Measurements from ENCODE around the gene C11orf42.
"Not testable (repeated sequence)": the region's sequence is repeated elsewhere in the genome, so short reads cannot be mapped to it uniquely, and the experiment has no call there.

C11orf42 gene

DNA sequence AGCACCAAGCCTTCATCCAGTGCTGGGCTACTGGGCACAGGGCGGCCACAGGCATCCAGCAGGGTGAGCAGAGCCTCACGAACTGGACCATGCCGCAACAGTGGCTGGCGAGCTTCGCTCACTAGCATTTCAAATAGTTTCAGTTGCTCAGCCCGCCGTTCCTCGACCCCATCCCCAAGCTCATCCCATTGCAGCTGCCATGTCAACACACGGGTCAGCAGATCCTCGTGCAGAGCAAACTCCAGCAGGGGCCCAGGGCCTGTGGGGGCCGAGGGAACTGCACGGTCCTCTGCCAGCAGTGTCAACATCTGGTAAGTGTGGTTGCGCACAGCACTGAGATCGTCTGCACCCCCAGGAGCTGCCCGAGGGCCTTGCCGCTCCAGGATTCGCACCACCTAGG is 18.5 kb downstream of the C11orf42 start:
- no peak for DNase-seq (ENCODE audit: low spot score)

DNA sequence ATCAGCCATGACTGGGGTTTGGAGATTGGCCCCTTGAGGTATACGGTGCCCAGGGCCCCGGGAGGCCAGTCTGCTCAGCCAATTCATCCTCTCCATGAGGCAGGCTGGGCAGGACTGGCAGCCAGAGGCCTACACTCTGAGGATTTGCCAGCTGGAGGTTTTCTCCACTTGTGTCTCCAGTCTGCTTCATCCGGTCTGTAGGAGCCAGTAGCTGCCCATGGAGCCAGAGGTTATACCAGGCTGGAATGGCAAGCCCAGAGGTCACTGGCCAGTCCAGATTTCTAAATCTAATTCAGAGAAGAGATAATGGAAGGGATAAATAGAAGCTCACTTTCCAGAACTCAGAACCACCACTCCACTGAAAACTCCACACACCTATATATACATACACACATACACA is 19.1 kb downstream of the C11orf42 start:
- DNase-seq (ENCODE audit: low spot score) = no peak

DNA sequence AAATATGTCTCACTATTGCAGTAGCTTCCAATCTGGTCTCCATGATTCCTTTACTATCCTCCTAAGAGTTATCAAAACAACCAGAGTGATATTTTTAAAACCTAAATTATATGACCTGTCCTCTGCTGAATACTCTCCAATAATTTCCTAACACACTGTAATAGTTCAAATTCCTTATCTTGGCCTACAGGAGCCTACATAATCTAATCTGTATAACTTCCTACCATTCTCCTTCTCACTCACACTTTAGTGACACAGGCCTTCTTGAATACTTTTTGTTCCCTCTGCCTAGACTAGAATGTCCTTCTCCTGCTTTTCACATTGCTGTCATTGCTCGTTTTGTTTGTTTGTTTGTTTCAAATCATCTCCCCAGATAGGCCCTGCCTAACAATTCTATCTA is 19.7 kb downstream of the C11orf42 start:
- DNase-seq (ENCODE audit: low spot score) = no peak

DNA sequence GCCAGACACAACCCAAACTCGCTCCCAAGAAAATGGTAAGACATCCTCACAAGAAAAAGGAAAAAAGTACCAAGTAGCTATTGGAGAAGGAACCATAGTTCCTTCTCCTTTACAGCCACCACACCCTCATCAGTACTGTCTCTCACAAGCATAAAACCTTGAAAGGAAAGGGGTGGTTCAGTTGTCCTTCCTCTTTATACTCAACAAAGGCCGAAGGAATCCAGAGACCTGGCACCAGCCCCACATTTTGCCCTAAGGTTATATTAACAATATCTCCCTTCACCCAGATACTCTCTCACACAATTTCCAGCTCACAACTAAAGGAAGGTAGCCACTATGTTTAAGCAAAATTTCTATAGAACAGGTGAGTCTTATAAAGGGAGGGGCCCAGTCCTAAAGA is 20.5 kb downstream of the C11orf42 start:
- no peak for DNase-seq (ENCODE audit: low spot score)

DNA sequence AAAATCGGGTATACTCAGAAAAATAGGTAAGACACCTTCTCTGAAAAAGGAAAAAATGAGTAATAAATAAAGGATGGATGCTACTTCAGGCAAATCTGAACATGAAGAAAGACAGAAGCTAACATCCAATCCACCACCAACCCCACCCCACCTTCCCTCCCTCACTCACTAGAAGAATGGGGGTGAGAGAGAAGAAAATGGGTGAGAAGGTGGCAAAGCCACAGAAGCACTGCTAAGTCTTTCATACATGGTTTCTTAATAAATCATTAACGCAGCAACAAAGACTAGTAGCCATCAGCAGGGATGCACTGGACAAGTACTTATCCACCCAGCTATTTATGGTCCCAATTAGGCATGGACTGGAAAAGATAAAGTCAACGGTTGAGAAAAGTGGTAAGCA is 23.2 kb downstream of the C11orf42 start:
- no peak for DNase-seq (ENCODE audit: low spot score)

DNA sequence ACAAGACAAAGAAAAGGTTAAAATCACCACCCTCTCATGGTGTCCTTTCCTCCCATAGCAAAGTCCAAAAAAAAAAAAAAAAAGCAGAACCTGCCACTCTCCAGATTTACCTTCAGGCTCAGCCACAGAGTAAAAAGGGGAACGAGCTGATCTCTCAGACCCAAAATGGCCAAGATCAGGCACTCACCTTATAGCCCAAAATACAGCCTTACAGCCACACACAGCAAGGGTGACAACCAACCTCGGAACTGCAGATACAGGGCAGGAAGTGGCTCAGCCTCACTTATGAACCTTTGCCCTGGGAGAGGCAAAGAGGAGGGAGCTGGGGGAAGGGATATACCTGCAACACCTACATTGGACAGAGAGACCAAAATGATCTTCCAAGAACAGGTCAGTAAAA is 24.6 kb downstream of the C11orf42 start:
- no peak for DNase-seq (ENCODE audit: low spot score)

DNA sequence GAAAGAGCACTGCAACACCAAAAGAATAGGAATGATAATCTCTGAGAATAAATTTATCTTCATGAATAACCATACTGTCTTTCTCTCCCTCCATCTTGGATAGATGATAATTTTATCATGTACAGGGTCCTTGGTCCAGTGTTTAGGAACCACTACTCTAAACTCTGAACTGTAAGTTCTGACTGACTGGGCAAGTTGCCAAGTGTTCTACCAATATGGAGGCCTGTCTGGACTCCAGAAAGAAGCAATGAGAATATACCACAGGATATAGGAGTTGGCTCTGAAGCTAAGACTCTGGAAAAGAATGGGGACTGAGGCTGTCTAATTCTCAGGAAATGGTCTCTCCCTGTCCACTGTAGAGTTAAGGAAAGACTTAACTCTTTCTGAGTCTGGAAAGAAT is 27.5 kb downstream of the C11orf42 start:
- DNase-seq (ENCODE audit: low spot score) = no peak

DNA sequence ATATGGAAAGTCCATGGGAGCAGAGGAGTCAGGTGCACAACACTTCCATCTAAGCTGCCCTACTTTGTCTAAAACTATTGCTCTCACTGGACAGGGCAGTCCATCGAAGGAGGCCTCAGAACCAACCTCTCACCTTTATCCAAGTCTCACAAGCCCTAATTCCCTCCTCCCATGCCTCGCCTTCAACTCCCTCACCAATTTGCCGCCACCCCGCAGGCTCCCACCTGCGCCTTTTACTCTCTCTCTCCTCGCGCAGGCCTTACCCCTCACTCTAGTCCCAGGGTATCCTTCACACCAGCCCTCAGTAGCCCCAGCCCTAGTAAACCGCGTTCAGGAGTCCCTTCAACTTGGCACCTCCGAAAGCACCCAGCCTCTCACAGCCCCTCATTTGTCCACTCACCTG is 28.6 kb downstream of the C11orf42 start:
- no peak for DNase-seq (ENCODE audit: low spot score)

DNA sequence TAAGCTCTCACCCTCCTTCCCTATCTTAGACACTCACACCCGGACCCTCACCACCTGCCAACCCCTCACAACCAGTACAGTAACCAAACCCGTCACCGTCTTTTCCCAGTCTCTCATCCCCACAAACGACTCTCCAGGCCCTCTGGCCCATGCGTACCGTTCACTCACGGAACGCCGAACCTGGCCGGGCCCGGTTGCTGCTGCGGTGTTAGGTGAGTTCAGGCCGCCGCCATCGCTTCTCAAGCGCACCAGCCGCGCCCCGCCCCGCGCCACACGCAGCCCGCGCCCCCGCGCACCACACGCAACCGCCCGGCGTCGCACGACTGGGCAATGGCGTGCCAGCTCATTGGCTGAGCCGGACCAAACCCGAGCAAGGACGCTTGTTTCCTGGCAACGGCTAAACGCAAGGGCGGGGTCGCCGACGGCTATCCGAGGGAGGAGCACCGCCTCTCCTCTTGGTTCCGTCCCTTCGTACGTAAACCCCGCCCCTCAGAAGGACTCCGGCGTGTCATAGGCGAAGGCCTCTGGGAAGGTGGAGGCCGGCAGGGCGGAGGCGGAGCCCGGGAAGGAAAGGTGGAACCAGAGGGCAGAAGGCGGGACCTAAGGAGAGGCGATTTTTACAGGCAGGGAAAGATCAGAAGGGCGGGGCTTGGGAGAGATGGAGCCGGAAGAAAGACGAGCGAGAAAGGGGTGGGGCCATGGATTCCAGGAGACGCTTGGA is 29.2 kb downstream of the C11orf42 start, which contains the start of gene FHIP1B:
TSS of gene FHIP1B (minus strand) at position 250 of the 721 bp plus-strand sequence. CDS start 10,120 bp downstream, outside the sequence.
- DNase-seq (ENCODE audit: low spot score) = peak; percentile 98

DNA sequence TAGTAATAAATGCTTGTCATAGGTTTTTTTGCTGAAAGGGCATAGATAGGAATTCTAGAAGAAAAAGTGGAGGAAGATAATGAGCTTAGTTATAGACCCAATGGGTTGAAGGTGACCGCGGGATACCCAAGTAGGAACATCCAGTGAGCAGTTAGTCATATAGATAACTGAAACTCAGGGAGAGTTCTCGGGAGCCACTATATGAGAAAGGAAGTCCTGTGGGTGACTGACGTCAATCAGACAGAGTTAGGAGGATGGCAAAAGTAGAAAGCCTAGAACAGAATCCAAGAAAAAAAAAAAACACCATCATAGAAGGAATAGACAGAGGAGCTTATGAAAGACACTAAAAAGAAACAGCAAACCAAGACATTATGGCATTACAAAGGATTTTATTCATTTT is 31.9 kb downstream of the C11orf42 start:
- no peak for DNase-seq (ENCODE audit: low spot score)

DNA sequence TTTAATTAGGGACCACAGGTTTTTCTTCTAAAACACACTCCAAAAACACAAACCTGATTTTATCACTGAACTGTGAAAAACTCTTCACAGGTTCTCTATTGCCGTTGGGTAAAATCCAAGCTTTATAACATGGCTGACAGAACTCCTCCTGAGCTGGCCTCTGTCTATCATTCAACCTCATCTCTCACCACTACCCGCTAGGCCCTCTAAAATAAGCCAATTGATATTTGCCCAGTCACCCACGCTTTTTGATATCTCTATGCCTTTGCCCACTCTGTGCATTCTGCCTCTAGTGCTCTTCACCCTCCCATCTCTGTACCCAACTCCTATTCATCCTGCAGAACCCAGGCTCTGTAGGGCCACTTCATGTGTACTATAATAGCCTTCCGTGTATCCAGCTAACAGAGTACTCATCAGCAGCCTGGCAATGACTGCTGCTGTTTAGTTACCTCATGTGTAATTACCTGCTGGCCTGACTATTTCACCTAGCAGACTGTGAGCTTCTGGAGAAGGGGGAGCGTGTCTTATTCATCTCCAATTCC is 32.5 kb downstream of the C11orf42 start:
- no peak for DNase-seq (ENCODE audit: low spot score)

DNA sequence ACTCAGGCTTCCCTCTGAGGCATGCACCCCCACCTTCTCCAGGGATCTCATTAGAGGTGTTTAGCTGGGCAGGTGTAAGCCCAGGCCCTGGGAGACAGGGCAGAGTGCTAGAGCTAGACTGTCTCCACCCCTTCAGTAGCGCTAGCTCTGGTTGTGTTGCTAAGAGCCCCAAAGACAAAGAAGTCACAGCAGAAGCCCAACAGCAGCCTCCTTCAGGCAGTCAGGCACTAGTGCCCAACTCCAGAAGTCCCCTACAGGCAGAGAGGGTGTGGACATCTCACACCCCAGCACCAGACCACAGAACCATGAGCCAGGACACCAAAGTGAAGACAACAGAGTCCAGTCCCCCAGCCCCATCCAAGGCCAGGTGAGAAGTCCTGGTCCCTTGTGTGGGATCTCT is 33.5 kb downstream of the C11orf42 start, which contains the start of gene CNGA4:
TSS of gene CNGA4 (plus strand) at position 188 of the 400 bp plus-strand sequence. CDS start at position 306, 118 bp downstream.
- no peak for DNase-seq (ENCODE audit: low spot score)

DNA sequence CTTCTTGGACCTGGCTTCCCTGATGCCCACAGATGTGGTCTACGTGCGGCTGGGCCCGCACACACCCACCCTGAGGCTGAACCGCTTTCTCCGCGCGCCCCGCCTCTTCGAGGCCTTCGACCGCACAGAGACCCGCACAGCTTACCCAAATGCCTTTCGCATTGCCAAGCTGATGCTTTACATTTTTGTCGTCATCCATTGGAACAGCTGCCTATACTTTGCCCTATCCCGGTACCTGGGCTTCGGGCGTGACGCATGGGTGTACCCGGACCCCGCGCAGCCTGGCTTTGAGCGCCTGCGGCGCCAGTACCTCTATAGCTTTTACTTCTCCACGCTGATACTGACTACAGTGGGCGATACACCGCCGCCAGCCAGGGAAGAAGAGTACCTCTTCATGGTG is 34.8 kb downstream of the C11orf42 start:
- no peak for DNase-seq (ENCODE audit: low spot score)

DNA sequence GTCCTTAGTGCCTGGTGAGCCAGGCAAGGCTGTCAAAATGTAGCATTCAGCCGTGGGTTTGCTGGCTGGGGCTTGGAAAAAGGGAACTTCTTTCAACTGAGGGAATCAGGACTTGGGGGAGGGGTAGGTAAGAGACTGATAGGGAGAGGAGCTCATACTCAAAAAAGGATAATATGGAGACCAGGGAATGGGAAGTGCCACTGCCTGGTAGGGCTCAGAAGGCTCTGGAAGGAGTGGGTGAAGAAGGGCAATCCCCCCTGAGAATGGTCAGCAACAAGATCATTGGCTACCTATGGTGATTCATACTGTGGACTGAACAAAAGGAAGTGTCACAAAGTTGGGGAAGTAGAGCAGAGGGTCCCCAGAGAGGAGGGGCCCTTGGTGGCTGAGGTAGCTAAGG is 35.4 kb downstream of the C11orf42 start:
- no peak for DNase-seq (ENCODE audit: low spot score)

DNA sequence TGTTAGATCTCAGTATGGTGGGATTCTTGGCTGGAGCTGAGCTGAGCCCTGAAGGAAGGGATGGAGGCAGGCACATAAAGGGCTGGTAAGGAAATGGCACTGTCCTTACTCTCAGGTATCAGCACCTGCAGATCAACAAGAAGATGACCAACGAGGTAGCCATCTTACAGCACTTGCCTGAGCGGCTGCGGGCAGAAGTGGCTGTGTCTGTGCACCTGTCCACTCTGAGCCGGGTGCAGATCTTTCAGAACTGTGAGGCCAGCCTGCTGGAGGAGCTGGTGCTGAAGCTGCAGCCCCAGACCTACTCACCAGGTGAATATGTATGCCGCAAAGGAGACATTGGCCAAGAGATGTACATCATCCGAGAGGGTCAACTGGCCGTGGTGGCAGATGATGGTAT is 36.0 kb downstream of the C11orf42 start:
- DNase-seq (ENCODE audit: low spot score) = no peak

DNA sequence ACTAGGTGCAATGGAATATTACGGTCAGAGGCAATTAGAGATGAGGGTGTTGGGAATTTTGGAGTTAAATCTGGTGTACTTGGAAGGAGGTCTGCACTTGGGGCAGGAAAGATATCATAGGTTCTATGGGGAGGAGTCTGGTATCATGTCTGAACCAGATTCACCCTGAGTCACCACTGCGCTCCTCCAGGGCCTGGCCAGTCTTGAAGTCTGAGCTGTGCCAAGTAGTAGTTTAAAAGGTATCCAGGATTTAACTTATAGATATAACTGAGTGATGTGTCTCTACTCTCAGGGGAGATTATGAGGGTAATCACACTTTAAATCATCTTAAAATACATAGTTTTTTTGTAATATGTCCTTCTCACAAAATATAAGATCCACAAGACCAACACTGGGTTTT is 40.2 kb downstream of the C11orf42 start:
- DNase-seq (ENCODE audit: low spot score) = no peak

DNA sequence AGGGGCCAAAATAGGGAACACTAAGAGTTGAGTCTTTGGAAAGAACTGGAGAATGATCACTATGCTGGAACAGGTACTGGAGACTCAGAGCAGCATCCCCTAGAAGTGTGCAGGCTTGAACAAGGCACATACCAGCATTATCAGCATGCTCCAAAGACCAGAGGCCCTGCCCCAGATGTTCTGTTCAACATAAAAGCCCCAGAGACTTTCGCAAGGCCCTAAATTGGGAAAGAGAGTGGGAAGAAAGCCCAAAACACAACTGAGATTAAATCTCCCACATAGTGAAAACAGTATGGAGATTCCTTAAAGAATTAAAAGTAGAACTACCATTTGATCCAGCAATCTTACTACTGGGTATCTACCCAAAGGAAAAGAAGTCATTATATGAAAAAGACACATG is 42.9 kb downstream of the C11orf42 start:
- no peak for DNase-seq (ENCODE audit: low spot score)

DNA sequence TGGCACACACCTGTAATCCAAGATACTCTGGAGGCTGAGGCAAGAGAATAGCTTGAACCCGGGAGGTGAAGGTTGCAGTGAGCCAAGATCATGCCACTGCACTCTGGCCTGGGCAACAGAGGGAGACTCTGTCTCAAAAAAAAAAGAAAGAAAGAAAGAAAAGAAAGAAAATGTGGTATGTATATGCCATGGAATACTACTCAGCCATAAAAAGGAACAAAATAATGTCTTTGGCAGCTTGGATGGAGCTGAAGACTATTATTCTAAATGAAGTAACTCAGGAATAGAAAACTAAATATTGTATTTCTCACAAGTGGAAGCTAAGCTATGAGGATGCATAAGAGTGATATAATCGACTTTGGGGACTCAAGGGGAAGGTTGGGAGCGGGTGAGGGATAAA is 43.5 kb downstream of the C11orf42 start:
- DNase-seq (ENCODE audit: low spot score) = not testable (repeated sequence)

DNA sequence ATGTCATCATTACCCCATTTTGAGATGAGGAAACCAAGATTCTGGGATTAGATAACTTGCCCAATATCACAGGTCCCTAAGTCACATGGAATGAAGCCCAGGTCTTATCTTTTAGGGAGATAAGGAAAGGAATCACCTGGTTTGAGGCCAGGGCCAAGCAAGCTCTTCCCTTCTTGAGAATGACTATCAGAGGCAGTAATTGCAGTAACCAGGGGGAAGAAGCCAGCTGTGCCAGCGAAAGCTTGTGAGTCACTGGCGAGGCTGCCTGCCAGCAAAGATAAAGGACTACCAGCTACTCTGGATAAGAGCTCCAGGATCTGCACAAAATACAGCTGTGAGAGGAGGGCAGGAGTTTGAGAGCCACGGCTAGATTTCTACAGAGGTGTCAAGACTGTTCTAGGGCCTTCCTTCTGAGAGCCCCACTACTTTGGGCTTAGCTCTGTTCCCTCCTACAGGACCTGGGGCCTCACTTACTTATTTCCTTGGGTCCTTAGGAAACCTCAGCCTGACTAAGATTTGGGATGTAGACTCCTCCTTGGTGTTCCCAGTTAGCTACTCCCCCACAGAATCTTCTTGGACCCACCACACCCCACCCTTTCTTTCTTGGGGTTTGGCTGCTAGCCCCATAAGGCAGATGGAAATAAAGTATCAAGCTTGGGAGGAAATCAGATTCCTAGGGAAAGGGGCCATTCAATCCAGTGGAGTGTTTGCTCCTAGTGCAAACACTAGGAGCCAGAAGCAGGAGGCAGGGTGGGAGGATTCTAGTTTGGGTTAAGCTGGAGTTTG is 44.6 kb downstream of the C11orf42 start:
- peak; percentile 74 for DNase-seq (ENCODE audit: low spot score)

DNA sequence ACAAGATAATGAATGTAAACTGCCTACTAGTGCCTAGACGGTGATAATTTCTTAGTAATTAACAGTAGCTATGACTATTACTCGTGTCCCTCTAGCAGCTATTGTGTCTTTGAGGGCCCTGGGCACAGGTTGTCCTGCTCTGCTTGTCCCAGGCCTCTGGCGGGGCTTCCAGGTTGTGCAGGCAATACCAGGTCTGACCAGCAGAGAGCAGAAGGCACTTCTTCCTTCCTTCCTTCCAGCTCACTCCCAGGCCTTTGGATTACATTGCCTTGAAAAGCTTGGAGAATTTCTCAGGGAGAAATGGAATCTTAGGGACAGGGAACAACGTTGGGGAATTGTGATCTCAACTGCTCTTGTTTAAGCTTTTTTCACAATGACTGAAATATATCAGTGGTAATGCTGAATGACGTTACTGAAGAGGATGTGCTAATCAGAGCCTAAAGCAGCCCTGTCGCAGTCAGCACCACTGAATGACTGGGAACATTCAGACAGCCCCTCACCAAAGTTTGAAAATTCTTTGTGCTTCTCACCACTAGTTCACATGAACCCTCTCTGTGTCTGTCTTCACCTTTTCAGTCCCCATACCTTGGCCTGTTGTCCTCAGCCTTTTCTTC is 45.9 kb downstream of the C11orf42 start:
- peak; percentile 84 for DNase-seq (ENCODE audit: low spot score)

DNA sequence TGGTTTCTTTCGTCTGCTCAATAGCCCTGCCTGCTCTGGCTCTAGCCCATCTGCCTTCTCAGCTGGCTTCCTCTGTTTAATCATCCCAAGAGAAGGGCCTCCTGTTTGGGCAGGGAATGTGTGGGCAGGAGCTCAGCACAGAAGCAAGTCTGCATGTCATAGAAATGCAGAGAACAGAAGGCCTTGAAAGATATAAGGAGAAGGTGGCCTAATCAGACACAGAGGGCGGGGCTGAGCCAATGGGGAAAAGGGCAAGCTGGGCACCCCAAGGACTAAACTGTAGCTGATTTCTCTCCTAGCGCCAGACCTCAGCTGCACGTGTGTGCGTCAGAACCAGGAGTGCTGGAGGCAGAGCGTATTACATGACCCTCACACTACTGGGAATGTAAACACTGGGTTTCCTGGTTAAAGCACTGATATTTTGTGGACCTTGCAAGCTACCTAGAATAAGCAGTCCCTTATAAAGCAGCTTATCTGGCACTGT is 46.7 kb downstream of the C11orf42 start:
- DNase-seq (ENCODE audit: low spot score) = no peak

DNA sequence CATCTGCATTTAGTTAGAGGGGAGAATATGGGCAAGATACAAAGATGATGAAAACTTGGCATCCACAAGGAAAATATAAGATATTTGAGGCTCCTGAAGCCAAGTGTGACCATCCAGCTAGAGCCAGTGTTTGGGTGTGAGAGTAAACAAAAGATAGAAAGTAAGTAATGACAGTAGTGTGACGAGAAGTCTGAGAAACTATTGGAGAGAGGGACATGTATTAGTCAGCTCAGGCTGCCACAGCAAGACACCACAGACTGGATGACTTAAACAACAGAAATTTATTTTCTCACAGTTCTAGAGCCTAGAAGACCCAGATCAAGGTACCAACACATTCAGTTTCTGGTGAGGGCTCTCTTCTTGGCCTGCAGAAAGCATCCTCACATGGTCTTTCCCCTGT is 47.8 kb downstream of the C11orf42 start:
- DNase-seq (ENCODE audit: low spot score) = no peak

DNA sequence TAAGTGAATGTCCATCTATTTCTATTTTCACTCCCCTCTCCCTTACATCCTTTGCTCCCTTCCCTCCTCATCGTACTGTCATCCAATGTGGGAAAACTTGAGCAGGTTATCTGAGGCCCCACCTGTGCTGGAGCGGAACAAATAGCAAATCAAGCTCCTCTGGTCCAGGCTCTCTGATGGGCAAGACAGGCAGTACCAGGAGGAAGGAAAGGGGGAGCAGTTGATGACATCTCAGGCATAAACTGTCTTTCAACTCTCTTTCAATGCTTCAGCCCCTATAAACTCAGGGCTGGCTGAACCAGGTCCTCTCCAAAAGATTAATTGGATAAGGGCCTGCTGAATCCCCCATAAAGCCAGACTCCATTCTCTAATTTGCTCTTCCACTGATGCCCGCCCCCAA is 52.8 kb downstream of the C11orf42 start:
- DNase-seq (ENCODE audit: low spot score) = no peak
